HepG2 (cell line): ENCODE measurements around the gene SH3PXD2A. TPM values are rescaled to one million over a fixed set of nuclear protein-coding genes. Genes with fewer than 3 reads are reported as not detected.

Experiments
- CBX2 ChIP-seq, 2 experiments: fragments of 200-600 bp in 1 of 2; sonication (generic); formaldehyde crosslinking in 1 of 2; IDR thresholded peaks; 2 replicates each; pipeline versions ENCODE4 v1.7.0 to v1.8.1; 2018 to 2022; ENCODE audit warnings: low read depth in 2 of 2, low read length in 1 of 2, mild to moderate bottlenecking in 1 of 2, missing genetic modification reagents in 1 of 2
- CHD4 ChIP-seq: fragments of 200-600 bp; sonication (generic); IDR thresholded peaks from 2 replicates; pipeline ENCODE4 v1.7.0; 2017; ENCODE audit warnings: mild to moderate bottlenecking, low read length, borderline replicate concordance
- HHEX ChIP-seq: IDR thresholded peaks from 2 replicates; pipeline ENCODE4 v1.6.1; 2016; ENCODE audit warnings: control low read depth
- IRF2 ChIP-seq: IDR thresholded peaks from 2 replicates; pipeline ENCODE4 v1.6.1; 2018; ENCODE audit warnings: missing genetic modification reagents, missing compliant biosample characterization
- SIN3A ChIP-seq: IDR thresholded peaks from 2 replicates; pipeline ENCODE4 v1.6.1; 2011; ENCODE audit warnings: low read depth, mild to moderate bottlenecking, control low read depth, low read length, borderline replicate concordance
- STAT5B ChIP-seq: sonication (generic); formaldehyde crosslinking; IDR thresholded peaks from 2 replicates; pipeline ENCODE4 v1.4.0; 2020; ENCODE audit warnings: missing genetic modification reagents
- TRIM24 ChIP-seq: sonication (generic); formaldehyde crosslinking; IDR thresholded peaks from 2 replicates; pipeline ENCODE4 v1.8.0; 2022; ENCODE audit warnings: mild to moderate bottlenecking, missing genetic modification reagents
- ZMAT3 ChIP-seq: sonication (generic); formaldehyde crosslinking; conservative IDR thresholded peaks from 2 replicates; pipeline ENCODE4 v1.7.0; 2021; ENCODE audit warnings: missing genetic modification reagents
- ZNF160 ChIP-seq: sonication (generic); formaldehyde crosslinking; IDR thresholded peaks from 2 replicates; pipeline ENCODE4 v1.8.0; 2022; ENCODE audit warnings: mild to moderate bottlenecking, inconsistent platforms, missing genetic modification reagents
- ZNF317 ChIP-seq: sonication (generic); formaldehyde crosslinking; IDR thresholded peaks from 2 replicates; pipeline ENCODE4 v1.5.0; 2020; ENCODE audit warnings: mild to moderate bottlenecking, missing genetic modification reagents
- ZNF34 ChIP-seq: sonication (generic); formaldehyde crosslinking; IDR thresholded peaks from 2 replicates; pipeline ENCODE4 v1.4.0; 2020; ENCODE audit warnings: mild to moderate bottlenecking, missing genetic modification reagents, borderline replicate concordance
- ZNF468 ChIP-seq: sonication (generic); formaldehyde crosslinking; IDR thresholded peaks from 2 replicates; pipeline ENCODE4 v1.8.0; 2022; ENCODE audit warnings: mild to moderate bottlenecking, moderate library complexity, missing genetic modification reagents
- ZNF777 ChIP-seq: sonication (generic); formaldehyde crosslinking; IDR thresholded peaks from 2 replicates; pipeline ENCODE4 v1.4.0; 2020; ENCODE audit warnings: missing genetic modification reagents
- ZNF788 ChIP-seq: sonication (generic); formaldehyde crosslinking; IDR thresholded peaks from 2 replicates; pipeline ENCODE4 v1.5.0; 2020; ENCODE audit warnings: mild to moderate bottlenecking, missing genetic modification reagents, borderline replicate concordance
- polyA plus RNA-seq, 8 experiments: library from polyadenylated mRNA; depleted of rRNA in 3 of 8; stranded (reverse) in 7 of 8; unstranded in 1 of 8; fragments of >200 nt; fragmentation: Illumina TruSeq in 4 of 8; extraction: Trizol in 4 of 8; gene quantifications; 2 replicates each; pipeline versions ENCODE4 v1.2.1 to v1.2.3, GENCODE V29; 2011 to 2016; ENCODE audit warnings: low read depth in 4 of 8, missing spikeins in 1 of 8, mixed read lengths in 1 of 8; ENCODE audit not compliant: insufficient read depth in 1 of 8
- total RNA-seq, 5 experiments: library from RNA; depleted of rRNA; stranded (reverse); fragments of >200 nt; fragmentation: Illumina TruSeq; extraction: Trizol; gene quantifications; 2 replicates each; pipeline ENCODE4 v1.2.3, GENCODE V29; 2016; ENCODE audit warnings: low read depth in 1 of 5
- TF ChIP-seq, protein P1 (sequence below): sonication (generic); formaldehyde crosslinking; IDR thresholded peaks from 2 replicates; pipeline ENCODE4 v1.4.0; 2020; ENCODE audit warnings: missing genetic modification reagents
- TF ChIP-seq, protein P2 (sequence below): sonication (generic); formaldehyde crosslinking; IDR thresholded peaks from 2 replicates; pipeline ENCODE4 v1.4.0; 2020; ENCODE audit warnings: missing genetic modification reagents, borderline replicate concordance
- TF ChIP-seq, protein P3 (sequence below): sonication (generic); formaldehyde crosslinking; IDR thresholded peaks from 2 replicates; pipeline ENCODE4 v1.4.0; 2020; ENCODE audit warnings: mild to moderate bottlenecking, missing genetic modification reagents

The SH3PXD2A gene
- total and polyA plus RNA-seq, 2 of the 13 experiments (the other 11 are each of a cell fraction or from before 2014, with no cell fraction given): 11.1 to 11.3 TPM

DNA sequence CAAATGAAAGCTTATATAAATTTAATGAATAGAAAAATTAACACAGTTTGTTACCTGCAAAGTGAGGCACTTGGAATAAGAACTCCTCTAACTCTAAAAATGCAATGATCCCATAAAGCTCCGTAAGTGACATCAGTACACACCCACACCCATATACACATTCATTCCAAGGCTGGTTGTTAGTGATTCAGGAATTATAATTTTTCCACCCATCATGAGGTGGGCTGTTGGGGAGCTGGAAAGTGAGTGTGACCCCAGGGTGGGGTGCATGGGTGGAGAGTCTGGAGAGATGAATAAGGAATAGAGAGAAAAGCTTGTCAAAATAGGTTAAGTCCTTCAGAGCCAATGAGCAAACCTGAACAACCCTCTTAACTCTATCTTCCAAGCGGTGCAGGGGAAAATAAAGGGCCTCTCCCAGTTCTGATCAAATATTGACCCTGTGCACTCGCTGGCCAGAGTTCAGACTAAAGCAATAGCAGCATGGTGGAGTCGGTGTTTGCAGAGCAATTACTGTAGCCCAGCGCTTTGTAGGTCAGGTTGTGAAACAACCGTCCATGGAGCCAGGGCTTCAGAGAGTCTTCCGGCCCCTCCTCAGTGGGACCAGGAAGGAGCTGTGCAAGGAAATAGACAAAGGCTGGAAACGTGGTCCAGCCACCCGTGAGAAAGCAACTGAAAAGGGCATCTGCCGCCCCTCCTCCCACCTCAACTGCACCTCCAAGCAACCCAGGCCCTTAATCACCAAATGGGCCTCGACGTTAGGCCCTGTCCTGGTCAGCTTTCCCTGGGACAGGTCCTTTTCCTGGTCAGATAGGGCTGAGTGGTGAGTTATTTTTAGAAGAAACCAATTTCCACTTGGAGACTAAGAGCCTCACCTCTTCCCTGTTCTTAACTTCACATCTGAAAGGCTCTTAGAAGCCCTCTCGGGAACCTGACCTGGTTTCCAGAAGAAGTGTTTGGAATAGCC is 61.2 kb downstream of the SH3PXD2A start (continued):
- TF ChIP-seq ZMAT3 (CRISPR knock-in tag) (peak; percentile 80; the same call in 1 of the 2 replicates), STAT5B (CRISPR knock-in tag) (peak; percentile 27; the same call in 1 of the 2 replicates), IRF2 (peak; percentile 89), CHD4 (peak; percentile 84; the same call in 1 of the 2 replicates), HHEX (CRISPR knock-in tag) (peak; percentile 89), SIN3A (no peak; the same call in 1 of the 2 replicates), CBX2 (IDR thresholded peaks at IDR 0.05; ENCODE audit: low read depth, low read length) (no peak), CBX2 (CRISPR knock-in tag; IDR thresholded peaks at IDR 0.05; ENCODE audit: low read depth) (no peak), ZNF777 (peak; percentile 49; the same call in 1 of the 2 replicates), ZNF34 (peak; percentile 97), ZNF468 (CRISPR knock-in tag) (no peak), ZNF788 (CRISPR knock-in tag) (peak; percentile 93; the same call in 1 of the 2 replicates), ZNF160 (CRISPR knock-in tag) (peak; percentile 70; the same call in 1 of the 2 replicates), ZNF317 (CRISPR knock-in tag) (peak; percentile 75), TRIM24 (CRISPR knock-in tag) (peak; percentile 85; the same call in 1 of the 2 replicates)
- TF ChIP-seq, protein P1, sequence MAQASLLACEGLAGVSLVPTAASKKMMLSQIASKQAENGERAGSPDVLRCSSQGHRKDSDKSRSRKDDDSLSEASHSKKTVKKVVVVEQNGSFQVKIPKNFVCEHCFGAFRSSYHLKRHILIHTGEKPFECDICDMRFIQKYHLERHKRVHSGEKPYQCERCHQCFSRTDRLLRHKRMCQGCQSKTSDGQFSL (CRISPR knock-in tag): no peak; the same call in 1 of the 2 replicates
- TF ChIP-seq, protein P2, sequence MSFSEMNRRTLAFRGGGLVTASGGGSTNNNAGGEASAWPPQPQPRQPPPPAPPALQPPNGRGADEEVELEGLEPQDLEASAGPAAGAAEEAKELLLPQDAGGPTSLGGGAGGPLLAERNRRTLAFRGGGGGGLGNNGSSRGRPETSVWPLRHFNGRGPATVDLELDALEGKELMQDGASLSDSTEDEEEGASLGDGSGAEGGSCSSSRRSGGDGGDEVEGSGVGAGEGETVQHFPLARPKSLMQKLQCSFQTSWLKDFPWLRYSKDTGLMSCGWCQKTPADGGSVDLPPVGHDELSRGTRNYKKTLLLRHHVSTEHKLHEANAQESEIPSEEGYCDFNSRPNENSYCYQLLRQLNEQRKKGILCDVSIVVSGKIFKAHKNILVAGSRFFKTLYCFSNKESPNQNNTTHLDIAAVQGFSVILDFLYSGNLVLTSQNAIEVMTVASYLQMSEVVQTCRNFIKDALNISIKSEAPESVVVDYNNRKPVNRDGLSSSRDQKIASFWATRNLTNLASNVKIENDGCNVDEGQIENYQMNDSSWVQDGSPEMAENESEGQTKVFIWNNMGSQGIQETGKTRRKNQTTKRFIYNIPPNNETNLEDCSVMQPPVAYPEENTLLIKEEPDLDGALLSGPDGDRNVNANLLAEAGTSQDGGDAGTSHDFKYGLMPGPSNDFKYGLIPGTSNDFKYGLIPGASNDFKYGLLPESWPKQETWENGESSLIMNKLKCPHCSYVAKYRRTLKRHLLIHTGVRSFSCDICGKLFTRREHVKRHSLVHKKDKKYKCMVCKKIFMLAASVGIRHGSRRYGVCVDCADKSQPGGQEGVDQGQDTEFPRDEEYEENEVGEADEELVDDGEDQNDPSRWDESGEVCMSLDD: no peak
- TF ChIP-seq, protein P3, sequence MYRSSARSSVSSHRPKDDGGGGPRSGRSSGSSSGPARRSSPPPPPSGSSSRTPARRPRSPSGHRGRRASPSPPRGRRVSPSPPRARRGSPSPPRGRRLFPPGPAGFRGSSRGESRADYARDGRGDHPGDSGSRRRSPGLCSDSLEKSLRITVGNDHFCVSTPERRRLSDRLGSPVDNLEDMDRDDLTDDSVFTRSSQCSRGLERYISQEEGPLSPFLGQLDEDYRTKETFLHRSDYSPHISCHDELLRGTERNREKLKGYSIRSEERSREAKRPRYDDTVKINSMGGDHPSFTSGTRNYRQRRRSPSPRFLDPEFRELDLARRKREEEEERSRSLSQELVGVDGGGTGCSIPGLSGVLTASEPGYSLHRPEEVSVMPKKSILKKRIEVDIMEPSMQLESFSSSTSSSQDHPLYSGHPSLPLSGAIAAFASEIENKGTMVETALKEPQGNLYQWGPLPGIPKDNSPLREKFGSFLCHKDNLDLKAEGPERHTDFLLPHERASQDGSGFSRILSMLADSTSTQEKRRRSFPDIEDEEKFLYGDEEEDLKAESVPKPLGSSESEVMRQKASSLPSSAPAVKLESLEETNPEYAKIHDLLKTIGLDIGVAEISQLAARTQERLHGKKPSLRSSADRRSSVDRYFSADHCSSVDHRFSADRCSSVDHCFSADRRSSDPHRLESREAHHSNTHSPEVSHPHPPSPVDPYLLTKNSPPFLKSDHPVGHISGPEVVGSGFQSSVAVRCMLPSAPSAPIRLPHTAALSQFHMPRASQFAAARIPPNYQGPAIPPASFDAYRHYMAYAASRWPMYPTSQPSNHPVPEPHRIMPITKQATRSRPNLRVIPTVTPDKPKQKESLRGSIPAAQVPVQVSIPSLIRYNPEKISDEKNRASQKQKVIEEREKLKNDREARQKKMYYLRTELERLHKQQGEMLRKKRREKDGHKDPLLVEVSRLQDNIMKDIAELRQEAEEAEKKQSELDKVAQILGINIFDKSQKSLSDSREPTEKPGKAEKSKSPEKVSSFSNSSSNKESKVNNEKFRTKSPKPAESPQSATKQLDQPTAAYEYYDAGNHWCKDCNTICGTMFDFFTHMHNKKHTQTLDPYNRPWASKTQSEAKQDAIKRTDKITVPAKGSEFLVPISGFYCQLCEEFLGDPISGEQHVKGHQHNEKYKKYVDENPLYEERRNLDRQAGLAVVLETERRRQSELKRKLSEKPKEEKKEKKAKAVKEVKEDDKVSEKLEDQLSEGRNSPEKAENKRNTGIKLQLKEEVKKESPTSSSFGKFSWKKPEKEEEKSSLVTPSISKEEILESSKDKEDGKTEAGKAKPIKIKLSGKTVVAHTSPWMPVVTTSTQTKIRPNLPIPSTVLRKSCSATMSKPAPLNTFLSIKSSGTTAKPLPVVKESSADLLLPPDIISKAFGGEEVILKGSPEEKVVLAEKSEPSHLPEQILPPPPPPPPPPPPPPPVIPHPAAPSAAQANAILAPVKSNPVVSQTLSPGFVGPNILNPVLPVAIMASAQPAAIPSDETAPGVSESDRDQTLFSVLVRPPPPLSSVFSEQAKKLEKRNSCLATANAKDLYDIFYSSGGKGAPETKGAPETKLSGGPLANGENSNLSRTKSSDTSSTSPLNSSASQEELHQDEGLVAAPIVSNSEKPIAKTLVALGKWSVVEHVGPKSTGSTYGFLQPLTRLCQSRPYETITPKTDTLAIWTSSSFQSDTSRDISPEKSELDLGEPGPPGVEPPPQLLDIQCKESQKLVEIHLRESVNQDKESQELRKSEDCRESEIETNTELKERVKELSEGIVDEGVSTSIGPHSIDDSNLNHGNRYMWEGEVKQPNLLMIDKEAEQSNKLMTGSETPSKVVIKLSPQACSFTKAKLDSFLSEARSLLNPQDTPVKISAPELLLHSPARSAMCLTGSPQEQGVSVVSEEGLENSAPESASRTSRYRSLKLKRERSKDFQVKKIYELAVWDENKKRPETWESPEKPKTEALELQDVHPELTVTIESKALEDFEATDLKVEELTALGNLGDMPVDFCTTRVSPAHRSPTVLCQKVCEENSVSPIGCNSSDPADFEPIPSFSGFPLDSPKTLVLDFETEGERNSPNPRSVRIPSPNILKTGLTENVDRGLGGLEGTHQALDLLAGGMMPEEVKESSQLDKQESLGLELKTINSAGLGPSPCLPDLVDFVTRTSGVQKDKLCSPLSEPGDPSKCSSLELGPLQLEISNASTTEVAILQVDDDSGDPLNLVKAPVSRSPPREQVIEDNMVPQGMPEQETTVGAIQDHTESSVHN (CRISPR knock-in tag): peak; percentile 96
